Activated T-cell treated with anti-CD3 and anti-CD28 coated beads for 4 hours (primary cell): Measurements from ENCODE around the gene HMGXB3.
"Not testable (repeated sequence)": the region's sequence is repeated elsewhere in the genome, so short reads cannot be mapped to it uniquely, and the experiment has no call there.

Experiments
- DNase-seq: peaks from one replicate; pipeline ENCODE4 v3.0.0-alpha.2; 2020

Gene HMGXB3

GRCh38 chr5:150068961-150069645 lies 68.6 kb downstream of the HMGXB3 start:
- DNase-seq: no peak

DNA sequence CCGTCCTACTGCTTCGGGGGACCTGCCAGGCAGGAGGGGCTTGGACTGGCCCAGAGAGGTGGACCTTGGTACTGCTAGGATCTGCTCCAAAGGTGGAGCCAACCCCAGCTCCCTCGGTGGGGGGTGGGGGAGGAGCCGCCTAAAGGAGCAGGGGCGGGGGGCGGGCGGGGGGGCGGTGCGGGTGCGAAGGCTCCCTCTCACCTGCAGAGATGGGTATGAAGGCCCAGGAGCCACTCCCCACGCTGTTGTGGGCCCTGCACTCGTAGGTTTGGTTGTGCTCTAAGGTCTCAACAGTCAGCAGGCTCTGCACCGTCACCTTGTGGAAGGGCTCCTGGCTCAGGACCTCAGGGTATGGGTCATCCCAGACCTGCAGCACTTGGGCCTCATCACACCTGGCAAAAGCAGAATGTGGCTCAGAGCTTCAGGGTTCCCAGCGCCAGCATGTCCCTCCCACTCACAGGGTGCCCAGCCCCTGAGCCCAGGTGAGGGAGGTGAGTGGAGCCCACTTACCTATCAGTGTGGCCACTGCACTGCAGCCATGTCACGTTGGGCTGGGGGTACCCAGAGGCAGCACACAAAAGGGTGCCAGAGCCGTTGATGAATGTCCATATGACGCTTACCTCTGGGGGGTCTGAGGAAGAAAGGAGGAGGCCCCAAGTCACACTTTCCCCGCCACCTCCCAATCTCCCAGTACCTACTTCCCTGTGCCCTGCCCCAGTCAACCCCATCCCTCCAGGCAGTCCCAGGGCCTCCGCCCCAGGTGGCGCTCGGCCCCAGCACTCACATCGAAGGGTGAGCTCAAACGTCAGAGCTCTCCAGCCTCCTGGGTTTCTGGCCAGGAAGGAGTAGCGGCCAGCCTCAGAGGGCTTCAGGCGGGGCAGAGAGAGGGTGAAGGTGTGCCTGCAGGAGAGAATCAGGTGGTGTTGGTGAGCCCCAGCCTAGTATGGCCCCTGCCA lies 69.4 kb downstream of the HMGXB3 start:
- no peak for DNase-seq

DNA sequence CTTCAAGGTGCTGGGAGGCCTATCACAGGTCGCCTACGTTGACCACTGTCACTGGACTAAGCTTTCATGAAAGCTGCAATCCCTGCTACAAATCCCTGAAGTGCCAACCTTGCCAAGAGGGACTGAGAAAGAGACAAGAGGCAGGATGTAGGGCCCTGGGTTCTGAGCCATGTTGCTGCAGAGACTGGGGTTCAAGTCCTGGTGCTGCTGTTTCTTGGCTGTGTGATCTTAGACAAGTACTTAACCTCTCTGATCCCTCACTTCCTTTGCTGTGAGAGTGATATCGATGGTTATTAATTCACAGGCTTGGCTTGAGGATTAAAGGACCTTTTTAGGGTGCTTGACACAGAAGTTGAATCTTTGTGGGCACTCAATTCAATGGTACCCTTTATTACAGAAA lies 70.3 kb downstream of the HMGXB3 start:
- no peak for DNase-seq

GRCh38 chr5:150073086-150073625 lies 72.6 kb downstream of the HMGXB3 start:
- DNase-seq: no peak

GRCh38 chr5:150073677-150074076 lies 73.1 kb downstream of the HMGXB3 start:
- no peak for DNase-seq

DNA sequence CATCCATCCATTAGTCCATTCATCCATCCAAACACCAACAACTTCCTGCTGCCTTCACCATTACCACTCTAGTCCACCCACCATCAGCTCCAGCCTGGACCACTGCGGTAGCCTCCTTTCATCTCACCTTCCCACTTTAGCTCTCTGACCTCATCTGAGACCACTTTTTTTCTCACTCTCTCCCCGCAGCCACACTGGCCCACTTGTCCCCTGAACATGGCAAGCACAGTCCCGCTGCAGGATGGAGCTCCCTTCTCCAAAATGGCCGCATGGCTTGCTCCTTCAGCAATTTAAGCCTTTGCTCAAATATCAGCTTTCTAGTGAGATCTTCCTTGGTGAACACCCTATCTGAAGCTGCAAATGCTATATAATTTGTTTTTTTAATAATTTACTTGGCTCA lies 74.7 kb downstream of the HMGXB3 start:
- no peak for DNase-seq

DNA sequence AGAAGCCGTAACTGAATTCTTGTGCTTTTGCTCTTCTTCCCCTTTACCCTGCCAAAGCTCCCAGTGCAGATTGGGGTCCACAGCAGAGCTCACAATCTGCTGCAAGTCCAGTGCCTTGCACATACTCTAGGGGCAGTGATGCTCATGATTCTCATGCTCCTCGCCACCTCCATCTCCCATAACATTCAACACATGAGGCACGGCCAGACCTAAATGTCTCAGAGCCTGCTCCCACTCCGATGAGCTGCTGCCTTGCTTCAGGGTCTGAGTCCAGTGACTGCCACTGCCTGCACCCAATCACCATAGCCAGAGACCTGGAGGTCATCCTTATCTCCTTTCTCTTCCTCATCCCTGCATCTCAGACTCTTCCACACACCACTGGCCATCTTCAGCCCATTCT lies 75.3 kb downstream of the HMGXB3 start:
- no peak for DNase-seq

- no peak for DNase-seq
These were observed 76.5 kb downstream of the HMGXB3 start for GRCh38 chr5:150077060-150077459.

- DNase-seq: no peak
These were observed 77.7 kb downstream of the HMGXB3 start for GRCh38 chr5:150077996-150078801.

- no peak for DNase-seq
These were observed 78.5 kb downstream of the HMGXB3 start for GRCh38 chr5:150078802-150079689.

DNA sequence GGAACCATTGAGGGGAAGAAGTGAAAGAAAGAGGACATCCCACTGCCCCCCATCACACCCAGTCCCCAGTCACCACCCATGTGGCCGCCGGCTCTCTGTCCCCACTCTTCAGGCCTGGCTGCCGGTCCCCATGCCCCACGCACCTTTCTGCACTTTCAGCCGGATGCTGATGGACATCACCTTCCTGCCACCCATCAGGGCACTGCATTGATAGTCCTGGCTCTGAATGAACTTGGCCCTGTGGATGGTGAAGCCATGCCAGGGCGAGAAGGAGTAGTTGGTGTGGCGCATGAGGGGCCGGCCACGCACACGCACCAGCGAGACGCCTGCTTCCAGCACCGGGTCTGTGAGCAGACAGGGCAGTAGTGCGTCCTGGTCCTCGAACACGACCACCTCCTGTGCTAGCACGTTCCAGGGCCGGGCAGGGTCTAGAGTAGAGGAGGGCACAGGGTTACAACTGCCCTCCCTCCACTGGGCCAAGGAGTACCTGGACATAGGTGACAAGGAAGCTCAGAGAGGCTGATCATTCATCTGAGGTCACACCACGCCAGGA lies 79.4 kb downstream of the HMGXB3 start:
- DNase-seq: no peak

DNA sequence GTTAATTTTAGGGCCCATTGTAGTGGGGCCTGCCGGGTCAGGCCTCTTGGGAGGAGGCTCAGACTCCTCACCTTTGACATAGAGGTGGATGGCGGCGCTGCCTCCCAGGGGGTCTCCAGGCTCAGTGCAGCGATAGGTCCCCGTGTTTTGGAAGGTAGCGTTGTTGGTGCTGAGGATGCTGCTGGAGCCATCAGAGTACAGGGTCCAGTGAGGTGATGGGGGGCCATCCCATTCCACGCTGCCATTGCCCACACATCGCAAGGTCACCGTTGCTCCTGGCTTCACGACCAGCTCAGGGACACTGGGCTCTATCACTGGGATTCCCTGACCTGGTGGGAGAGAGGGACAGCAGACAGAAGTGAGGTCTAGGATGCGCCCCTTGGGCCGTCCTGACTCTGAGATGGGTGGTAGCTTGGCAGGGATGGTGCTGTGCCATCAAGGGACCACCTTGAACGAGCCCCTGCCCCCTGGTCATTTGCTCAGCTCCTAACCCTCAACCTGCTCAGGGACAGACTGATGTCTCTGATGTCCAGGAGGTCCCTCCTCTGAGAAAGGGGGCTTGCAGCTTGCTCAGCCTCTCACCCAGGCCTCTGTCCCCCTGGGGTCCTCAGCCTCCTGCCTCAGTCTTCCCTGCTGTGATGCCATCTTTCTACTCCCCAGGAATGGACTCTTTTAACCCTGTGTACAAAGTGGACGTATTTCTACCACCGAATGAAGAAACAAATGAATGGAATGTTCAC lies 80.3 kb downstream of the HMGXB3 start:
- DNase-seq: no peak

GRCh38 chr5:150081541-150082283 lies 81.2 kb downstream of the HMGXB3 start:
- no peak for DNase-seq

DNA sequence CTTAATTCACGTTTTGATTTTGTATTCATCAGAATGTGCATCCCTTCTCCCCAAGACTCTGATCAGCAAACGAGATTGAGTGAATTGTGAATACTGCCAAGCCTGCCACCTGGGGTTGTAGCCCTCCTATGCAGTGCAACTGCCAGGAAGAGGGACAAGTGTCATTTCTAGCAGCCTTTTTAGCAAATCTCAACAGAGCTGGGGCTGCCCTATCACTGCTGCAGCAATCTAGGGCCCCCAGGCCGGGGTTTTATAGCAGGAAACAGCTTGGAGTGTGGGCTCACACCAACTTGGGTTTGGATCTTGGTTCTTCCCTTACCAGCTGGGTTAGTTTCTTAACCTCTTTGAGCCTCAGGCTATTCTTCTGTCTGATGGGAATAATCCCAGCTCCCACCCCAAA lies 81.8 kb downstream of the HMGXB3 start:
- DNase-seq: no peak

DNA sequence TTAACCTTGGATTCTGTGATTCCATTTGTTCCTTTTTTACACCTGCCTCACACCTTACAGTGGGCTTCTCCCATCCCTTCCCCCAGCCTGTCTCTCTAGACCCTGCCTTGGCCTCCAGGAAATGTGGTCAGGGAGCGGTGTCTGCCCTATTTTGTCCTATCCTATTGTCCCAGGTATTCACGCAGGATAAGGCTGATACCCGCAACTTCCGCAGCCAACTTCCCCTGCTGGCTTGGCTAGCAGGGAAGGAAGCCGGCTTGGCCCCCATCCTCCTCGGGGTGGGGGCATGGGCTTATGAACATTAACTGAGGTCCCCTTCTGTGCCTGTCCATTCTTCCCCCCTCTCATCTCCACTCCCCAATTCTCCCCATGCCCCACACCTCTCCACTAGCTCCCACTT lies 82.3 kb downstream of the HMGXB3 start:
- DNase-seq: no peak

GRCh38 chr5:150084754-150085153 lies 84.2 kb downstream of the HMGXB3 start:
- not testable (repeated sequence) for DNase-seq

DNA sequence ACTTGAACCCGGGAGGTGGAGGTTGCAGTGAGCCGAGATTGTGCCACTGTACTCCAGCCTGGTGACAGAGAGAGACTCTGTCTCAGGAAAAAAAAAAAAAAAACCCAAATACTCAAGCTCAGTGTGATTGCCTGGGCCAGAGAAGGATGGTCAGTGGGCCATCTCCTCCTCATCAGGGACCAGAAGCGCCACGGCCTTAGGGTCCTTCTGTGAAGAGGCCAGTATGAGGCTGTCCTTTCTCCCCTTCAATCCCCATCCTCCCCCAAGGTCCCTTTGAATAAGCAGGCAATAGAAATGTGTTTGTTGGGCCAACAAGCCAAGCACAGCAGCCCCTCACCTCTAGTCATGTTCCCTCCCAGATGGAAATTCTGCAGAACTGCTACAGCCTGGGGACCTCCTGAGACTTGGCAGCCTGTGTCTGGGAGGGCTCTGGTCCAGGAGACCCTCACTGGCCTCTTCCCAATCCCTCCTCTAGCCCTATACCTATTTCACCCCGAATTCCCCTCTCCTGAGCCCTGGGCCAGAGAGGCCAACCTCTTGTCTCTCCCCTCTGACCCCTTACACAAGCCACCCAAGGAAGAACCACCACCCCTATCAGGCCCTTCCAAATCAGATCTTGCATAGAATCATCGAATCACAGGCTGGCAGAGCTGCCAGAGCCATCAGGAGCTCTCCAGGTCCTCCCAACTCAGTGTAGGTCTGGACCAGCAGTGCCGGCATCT lies 84.8 kb downstream of the HMGXB3 start:
- no peak for DNase-seq

DNA sequence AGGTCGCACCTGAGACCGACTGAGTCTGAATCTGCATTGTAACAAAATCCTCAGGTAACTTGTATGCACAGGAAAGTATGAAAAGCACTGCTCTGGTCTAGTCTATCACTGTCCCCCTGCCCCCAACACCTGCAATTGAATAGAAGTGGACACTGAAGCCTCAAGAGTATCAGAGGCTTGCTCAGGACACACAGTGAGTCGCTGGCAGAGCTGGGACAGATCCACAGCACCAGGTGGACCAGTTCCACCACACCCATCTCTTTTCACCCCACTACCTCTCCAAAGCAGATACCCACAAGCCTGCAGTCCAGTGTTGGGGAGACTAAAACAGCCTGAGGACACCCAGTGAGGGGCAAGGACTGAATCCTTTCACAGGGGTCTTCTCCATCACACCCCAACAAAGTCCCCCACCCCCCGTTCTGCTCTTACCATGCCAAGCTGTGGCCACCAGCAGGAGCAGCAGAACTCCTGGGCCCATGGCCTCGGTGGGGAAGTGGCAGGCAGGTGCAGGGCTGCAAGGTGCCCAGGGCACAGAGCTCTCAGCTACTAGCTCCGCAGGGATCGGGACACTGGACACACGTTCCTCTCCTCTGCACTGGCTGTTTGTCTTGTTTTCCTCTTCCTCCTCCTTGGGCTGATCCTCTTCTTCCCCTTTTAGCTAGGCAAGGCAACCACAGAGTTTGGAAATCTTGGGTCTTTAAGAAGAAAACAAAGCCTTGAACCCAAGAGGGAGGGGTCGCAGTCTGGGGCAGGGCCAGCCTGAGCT lies 85.6 kb downstream of the HMGXB3 start, which contains the start of gene CSF1R:
Gene CSF1R, minus strand, starts transcription at position 605 of the 766 bp plus-strand sequence. Its CDS starts 127 bp downstream, at position 478.
- DNase-seq: no peak
